HG03378 (cell line): Measurements from ENCODE around the gene FUT6.
"Not testable (repeated sequence)": the region's sequence is repeated elsewhere in the genome, so short reads cannot be mapped to it uniquely, and the experiment has no call there.

Experiments
- ATAC-seq: cut with Tn5 transposase; IDR thresholded peaks from one replicate; pipeline ENCODE4 v1.9.1; 2021; ENCODE audit warnings: mild to moderate bottlenecking, moderate library complexity; ENCODE audit not compliant: unreplicated experiment

The FUT6 gene

GRCh38 chr19:5787409-5788182 is 51.9 kb downstream of the FUT6 start:
- ATAC-seq, result no peak

- no peak for ATAC-seq
These were observed 52.7 kb downstream of the FUT6 start for GRCh38 chr19:5786593-5787408.

GRCh38 chr19:5785423-5785822 is 54.1 kb downstream of the FUT6 start:
- ATAC-seq, result no peak

GRCh38 chr19:5784581-5785147 is 54.8 kb downstream of the FUT6 start, which contains the start of gene PRR22:
TSS of gene PRR22 (minus strand) at chr19:5784746. CDS start at chr19:5784660, 86 bp downstream.
- ATAC-seq, result no peak

- no peak for ATAC-seq
These were observed 56.3 kb downstream of the FUT6 start for GRCh38 chr19:5782945-5783919.

GRCh38 chr19:5782322-5782721 is 57.2 kb downstream of the FUT6 start:
- no peak for ATAC-seq

- not testable (repeated sequence) for ATAC-seq
These were observed 58.6 kb downstream of the FUT6 start for GRCh38 chr19:5780916-5781315.
